Measurements from ENCODE around the gene DGKI. TPM values are rescaled to one million over a fixed set of nuclear protein-coding genes. Genes with fewer than 3 reads are reported as not detected.

Gene DGKI
- total RNA-seq, 2 donors from 2014 or later, result 4.4 to 5.9 TPM

DNA sequence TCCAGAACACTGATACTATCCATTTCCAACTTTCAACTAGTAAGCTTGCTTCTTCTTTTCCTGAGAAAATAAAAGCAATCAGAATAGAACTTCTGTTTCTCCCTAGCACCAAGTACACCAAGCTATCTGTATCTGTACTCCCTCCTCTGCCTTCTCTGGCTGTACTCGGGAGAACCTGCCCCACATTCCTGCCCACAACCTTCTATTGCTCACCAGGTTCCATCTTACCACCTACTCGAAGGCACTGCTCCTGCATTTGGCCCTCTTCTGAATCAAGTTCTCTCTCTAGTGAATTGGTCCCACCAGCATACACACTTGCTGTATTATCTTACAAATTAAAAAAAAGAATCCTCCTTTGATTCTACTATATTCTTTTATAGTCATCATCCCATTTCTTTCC is 333.7 kb downstream of the DGKI start:
- Histone ChIP-seq H3K36me3 (no peaks in the 10 kb centered on the region), H3K27ac (no peak overlapping the region), H3K27me3 (no peaks in the 10 kb centered on the region), H3K4me1 (no peaks in the 10 kb centered on the region), H3K9me3 (no peaks in the 10 kb centered on the region), H3K4me3 (no peak overlapping the region)
- DNase-seq (ENCODE audit: low spot score), result no peak
- TF ChIP-seq CTCF (IDR thresholded peaks at IDR 0.05), result no peak

DNA sequence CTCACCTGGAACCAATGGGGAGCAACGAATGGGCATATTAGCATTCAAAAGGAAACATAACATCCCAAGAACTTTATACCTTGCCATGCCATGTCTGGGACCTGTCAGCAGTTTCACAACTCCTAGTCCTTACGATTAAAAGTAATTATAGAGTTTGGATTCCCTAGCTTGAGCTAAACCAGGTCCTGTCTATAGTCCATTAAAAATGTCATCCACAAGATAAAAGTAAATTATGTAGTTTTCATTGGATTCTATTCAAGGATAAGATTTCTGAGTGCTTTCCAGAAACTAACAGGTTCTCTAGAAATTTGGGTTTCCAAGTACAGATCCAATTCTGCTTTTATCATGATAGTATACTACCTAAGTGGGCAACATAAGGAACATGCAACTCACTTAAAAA is 339.7 kb downstream of the DGKI start:
- no peak for TF ChIP-seq CTCF (IDR thresholded peaks at IDR 0.05)

DNA sequence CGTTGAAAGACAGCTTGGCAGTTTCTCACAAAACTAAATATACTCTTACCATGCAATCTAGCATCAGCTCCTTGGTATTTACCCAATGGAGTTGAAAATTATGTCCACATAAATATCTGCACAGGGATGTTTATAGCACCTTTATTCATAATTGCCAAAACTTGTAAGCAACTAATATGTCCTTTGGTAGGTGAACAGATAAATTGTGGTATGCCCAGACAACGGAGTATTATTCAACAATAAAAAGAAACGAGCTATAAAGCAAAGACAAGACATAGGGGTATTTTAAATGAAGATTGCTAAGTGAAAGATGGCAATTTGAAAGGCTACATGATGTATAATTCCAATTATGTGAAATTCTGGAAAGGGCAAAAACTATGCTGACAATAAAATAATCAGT is 340.7 kb downstream of the DGKI start:
- Histone ChIP-seq H3K36me3 (no peaks in the 10 kb centered on the region), H3K9me3 (no peaks in the 10 kb centered on the region), H3K27me3 (no peaks in the 10 kb centered on the region), H3K4me3 (no peak overlapping the region), H3K4me1 (no peaks in the 10 kb centered on the region), H3K27ac (no peak overlapping the region)
- no peak for DNase-seq (ENCODE audit: low spot score)
- no peak for TF ChIP-seq CTCF (IDR thresholded peaks at IDR 0.05)

More for the DNA sequence above, 339.7 kb downstream of the DGKI start:
- H3K4me3 ChIP-seq, result no peak overlapping the region
- no peak overlapping the region for H3K27ac ChIP-seq
- no peaks in the 10 kb centered on the region for H3K27me3 ChIP-seq
- H3K9me3 ChIP-seq, result no peaks in the 10 kb centered on the region
- DNase-seq (ENCODE audit: low spot score), result no peak
- H3K36me3 ChIP-seq, result no peaks in the 10 kb centered on the region
- H3K4me1 ChIP-seq, result no peaks in the 10 kb centered on the region

DNA sequence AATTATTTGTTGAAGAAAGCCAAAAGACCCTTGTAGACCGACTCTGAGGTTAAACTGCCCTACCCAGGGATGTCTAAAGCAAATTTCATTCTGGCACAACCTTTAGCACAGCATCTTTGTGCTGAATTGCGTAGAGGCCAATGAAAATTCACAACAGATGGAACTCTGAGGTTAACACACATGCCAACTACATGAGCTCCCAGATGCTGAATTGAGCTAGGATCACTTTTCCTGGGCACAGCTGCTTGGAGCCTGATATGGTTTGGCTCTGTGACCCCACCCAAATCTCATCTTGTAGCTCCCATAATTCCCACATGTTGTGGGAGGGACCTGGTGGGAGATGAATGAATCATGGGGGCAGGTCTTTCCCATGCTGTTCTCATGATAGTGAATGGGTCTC is 345.2 kb downstream of the DGKI start:
- DNase-seq (ENCODE audit: low spot score), result no peak
- Histone ChIP-seq H3K4me3 (no peak overlapping the region), H3K36me3 (no peaks in the 10 kb centered on the region), H3K4me1 (no peaks in the 10 kb centered on the region), H3K27ac (no peak overlapping the region), H3K27me3 (no peaks in the 10 kb centered on the region), H3K9me3 (no peaks in the 10 kb centered on the region)
- TF ChIP-seq CTCF (IDR thresholded peaks at IDR 0.05), result no peak

DNA sequence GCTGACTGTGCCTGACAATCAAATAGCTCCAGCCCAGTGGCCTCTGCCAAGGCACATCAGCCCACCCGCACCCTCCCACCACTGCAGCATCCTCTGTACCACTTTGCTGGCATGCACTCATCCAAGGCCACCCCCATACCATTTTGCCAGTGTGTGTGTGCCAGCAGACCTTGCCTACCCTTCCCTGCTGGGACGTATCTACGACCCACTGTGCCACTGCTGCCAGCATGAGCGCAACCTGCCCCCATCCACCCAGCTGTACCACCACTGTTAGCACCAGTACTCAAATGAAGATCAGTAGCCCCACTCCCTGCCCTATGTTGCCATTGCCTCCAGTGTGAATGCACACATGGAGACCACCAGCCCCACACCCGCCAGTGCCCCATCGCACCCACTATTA is 353.9 kb downstream of the DGKI start:
- DNase-seq (ENCODE audit: low spot score), result no peak
- no peak overlapping the region for H3K4me3 ChIP-seq
- TF ChIP-seq CTCF (IDR thresholded peaks at IDR 0.05), result no peak
- no peaks in the 10 kb centered on the region for H3K36me3 ChIP-seq
- H3K9me3 ChIP-seq, result no peaks in the 10 kb centered on the region
- H3K27me3 ChIP-seq, result no peaks in the 10 kb centered on the region
- H3K27ac ChIP-seq, result no peak overlapping the region
- no peaks in the 10 kb centered on the region for H3K4me1 ChIP-seq

DNA sequence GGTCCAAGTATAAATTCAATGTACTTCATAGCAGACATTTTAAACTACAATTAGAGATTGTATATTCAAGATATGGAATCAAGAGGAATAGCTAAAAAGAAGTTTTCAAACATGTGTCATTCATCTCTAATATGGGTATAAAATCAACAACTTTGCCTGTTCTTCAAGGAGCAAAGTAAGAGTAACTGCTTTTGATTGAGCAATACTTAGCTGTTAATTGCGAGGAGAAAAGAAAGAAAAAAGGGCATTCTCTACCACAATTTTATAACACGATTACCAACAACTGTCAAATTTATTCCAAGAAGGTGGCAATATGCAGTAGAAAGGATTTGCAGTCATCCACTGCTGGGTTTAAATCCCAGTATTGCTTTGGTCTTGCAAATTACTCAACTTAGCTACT is 356.9 kb downstream of the DGKI start:
- Histone ChIP-seq H3K36me3 (no peaks in the 10 kb centered on the region), H3K4me3 (no peak overlapping the region), H3K9me3 (no peaks in the 10 kb centered on the region), H3K27ac (no peak overlapping the region), H3K27me3 (no peaks in the 10 kb centered on the region), H3K4me1 (no peaks in the 10 kb centered on the region)
- no peak for DNase-seq (ENCODE audit: low spot score)
- no peak for TF ChIP-seq CTCF (IDR thresholded peaks at IDR 0.05)
